Neural crest cell (in vitro differentiated cells): ENCODE data around the gene SLC66A1. TPM values are rescaled to one million over a fixed set of nuclear protein-coding genes. Genes with fewer than 3 reads are reported as not detected.

Experiments
- DNase-seq: peaks from one replicate; pipeline ENCODE4 v3.0.0; 2021; ENCODE audit warnings: low read depth, mixed read lengths, low spot score
- H3K27ac Mint-ChIP-seq: one replicate; pipeline ENCODE4 v1.8.0; 2021; ENCODE audit warnings: mild to moderate bottlenecking, mixed read lengths; ENCODE audit not compliant: unreplicated experiment
- H3K27me3 Mint-ChIP-seq: 2 replicates; pipeline ENCODE4 v1.8.0; 2021; ENCODE audit warnings: low read depth, mild to moderate bottlenecking, mixed read lengths
- H3K36me3 Mint-ChIP-seq: 2 replicates; pipeline ENCODE4 v1.8.0; 2021; ENCODE audit warnings: low read depth, mild to moderate bottlenecking, mixed read lengths
- H3K4me1 Mint-ChIP-seq: 2 replicates; pipeline ENCODE4 v1.8.0; 2021; ENCODE audit warnings: mixed read lengths
- H3K4me3 Mint-ChIP-seq: one replicate; pipeline ENCODE4 v1.8.0; 2021; ENCODE audit warnings: mild to moderate bottlenecking, mixed read lengths
- H3K9me3 Mint-ChIP-seq: 2 replicates; pipeline ENCODE4 v1.8.0; 2021; ENCODE audit warnings: mixed read lengths
- CTCF ChIP-seq: fragments of 200-600 bp; sonication (generic); conservative IDR thresholded peaks from 2 replicates; pipeline ENCODE4 v1.5.0; 2021; ENCODE audit warnings: antibody characterized with exemption, mild to moderate bottlenecking
- total RNA-seq: library from RNA; stranded (reverse); gene quantifications from 2 replicates; pipeline ENCODE4 v1.2.1, GENCODE V29; 2021

SLC66A1 gene
- total RNA-seq, 1 donor from 2014 or later, result 27.4 TPM

DNA sequence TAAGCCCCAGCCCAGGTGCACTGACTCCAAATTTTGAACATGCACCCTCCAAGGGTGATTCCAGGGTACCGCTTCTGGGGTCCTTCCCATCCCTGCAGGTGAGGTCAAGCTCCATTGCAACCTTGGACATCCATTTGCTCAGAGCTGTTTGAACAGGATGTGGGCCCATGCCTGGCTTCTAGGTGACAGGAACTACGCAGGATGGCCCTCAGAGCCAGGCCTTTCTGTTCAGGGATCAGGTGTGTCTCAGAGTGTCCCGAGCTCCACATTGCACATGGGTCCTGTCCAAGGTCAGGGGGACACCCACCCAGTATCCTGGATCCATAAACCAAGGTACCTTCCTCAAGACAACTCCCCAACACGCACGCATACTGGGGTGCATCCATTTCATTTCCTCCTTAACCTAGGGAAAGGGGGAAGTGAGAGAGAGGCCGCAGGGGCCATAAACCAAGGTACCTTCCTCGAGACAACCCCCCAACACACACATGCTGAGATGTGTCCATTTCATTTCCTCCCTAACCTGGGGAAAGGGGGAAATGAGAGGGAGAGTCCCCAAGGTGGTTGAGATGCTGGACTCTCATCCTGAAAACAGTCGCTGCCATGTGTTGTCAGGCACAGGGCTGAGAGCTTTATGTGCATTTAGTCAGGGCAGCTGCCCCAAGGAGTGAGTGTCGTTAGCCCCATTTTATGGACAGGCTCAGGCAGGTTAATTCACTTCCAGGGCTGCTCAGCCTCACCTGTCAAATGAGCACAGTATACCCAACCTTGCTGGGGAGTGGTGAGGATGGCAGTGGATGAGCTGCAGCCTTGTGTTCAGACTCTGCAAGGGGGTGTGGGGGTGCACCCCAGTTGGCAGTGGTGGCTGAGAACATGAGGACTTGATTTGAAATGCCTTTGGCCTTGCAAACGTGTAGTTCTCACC lies 2.1 kb downstream of the SLC66A1 start:
- no peak for DNase-seq
- Mint-ChIP-seq H3K36me3 (peaks cover 7% of the 10 kb centered on the region), H3K4me3 (peak overlapping the region; percentile 15), H3K9me3 (no peaks in the 10 kb centered on the region), H3K27me3 (no peaks in the 10 kb centered on the region), H3K27ac (no peak overlapping the region), H3K4me1 (peaks cover 33% of the 10 kb centered on the region)
- no peak for TF ChIP-seq CTCF

GRCh38 chr1:19315378-19316198 lies 3.5 kb downstream of the SLC66A1 start:
- Mint-ChIP-seq H3K4me3 (peak overlapping the region; percentile 72), H3K9me3 (no peaks in the 10 kb centered on the region), H3K4me1 (peaks cover 24% of the 10 kb centered on the region), H3K27me3 (no peaks in the 10 kb centered on the region), H3K36me3 (peaks cover 8% of the 10 kb centered on the region), H3K27ac (peak overlapping the region; percentile 35)
- no peak for DNase-seq
- no peak for TF ChIP-seq CTCF

DNA sequence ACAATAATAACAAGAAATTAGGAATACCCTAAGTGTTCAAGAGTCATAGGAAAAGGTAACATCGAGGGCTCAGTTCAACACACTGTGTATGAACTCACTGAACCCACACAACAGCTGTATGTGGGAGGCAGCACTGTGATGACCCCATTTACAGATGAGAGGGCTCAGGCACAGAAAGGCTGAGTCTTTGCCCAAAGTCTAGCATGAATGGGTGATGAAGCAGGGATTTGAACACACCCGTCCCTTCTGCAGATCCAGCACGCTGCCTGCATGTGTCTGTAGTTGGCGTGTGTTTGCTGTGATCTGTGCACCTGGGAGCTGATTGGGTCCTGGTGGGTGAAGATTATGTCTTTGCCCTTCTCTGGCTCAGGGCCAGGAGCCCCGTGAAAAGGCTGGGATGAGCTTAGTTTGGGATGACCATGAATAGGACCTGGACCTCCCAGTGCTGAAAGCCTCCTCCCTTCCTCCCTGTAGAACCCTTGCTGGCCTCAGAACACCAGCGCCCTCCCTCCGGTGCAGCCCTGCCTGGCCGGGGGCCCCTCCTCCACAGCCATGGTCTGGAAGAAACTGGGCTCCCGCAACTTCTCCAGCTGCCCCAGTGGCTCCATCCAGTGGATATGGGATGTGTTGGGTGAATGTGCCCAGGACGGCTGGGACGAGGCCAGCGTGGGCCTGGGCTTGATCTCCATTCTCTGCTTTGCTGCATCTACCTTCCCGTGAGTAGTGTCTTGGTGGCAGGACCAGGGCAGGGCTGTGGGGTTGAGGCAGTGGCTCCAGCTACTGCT lies 5.2 kb downstream of the SLC66A1 start:
- TF ChIP-seq CTCF, result no peak
- Mint-ChIP-seq H3K27ac (no peak overlapping the region), H3K4me3 (peak overlapping the region; percentile 72), H3K9me3 (no peaks in the 10 kb centered on the region), H3K4me1 (peaks cover 17% of the 10 kb centered on the region), H3K36me3 (peaks cover 7% of the 10 kb centered on the region), H3K27me3 (no peaks in the 10 kb centered on the region)
- DNase-seq, result no peak

DNA sequence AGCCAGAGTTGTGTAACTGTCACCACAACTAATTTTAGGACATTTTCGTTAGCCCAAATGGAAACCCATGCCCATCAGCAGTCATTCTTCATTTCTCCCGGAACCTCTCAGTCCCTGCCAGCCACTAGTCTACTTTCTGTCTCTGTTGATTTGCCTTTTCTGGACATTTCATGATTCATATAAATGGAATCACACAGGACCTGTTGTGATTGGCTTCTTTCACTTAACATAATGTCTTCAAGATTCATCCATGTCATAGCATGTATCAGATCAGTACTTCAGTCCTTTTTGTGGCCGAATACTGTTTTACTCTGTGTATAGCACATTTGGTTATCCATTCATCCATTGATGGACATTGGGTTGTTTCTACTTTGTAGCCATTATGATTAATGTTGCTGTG lies 7.1 kb downstream of the SLC66A1 start:
- no peaks in the 10 kb centered on the region for H3K27me3 Mint-ChIP-seq
- no peak for DNase-seq
- no peak overlapping the region for H3K27ac Mint-ChIP-seq
- H3K4me3 Mint-ChIP-seq, result no peak overlapping the region
- no peak for TF ChIP-seq CTCF
- H3K36me3 Mint-ChIP-seq, result peaks cover 8% of the 10 kb centered on the region
- H3K9me3 Mint-ChIP-seq, result no peaks in the 10 kb centered on the region
- H3K4me1 Mint-ChIP-seq, result peaks cover 6% of the 10 kb centered on the region

- Mint-ChIP-seq H3K27ac (no peak overlapping the region), H3K9me3 (no peaks in the 10 kb centered on the region), H3K4me1 (peaks cover under 1% of the 10 kb centered on the region), H3K36me3 (peaks cover 8% of the 10 kb centered on the region), H3K27me3 (no peaks in the 10 kb centered on the region), H3K4me3 (no peak overlapping the region)
- DNase-seq, result no peak
- no peak for TF ChIP-seq CTCF
Measured at GRCh38 chr1:19321071-19321470, 8.9 kb downstream of the SLC66A1 start.
